PC-3 (cell line): ENCODE results near the gene UBAP2.

Experiments used
- CTCF ChIP-seq: fragments of 300-600 bp; sonication (generic); conservative IDR thresholded peaks from 2 replicates; pipeline ENCODE4 v1.5.1; 2017; ENCODE audit warnings: antibody characterized with exemption, low read depth, mild to moderate bottlenecking, low read length
- EZH2 ChIP-seq: fragments of 300-600 bp; sonication (generic); IDR thresholded peaks from one replicate; pipeline ENCODE4 v1.6.1; 2017; ENCODE audit warnings: antibody characterized with exemption, mild to moderate bottlenecking, low read length; ENCODE audit not compliant: unreplicated experiment
- EZH2phosphoT487 ChIP-seq: fragments of 300-600 bp; sonication (generic); IDR thresholded peaks from 2 replicates; pipeline ENCODE4 v1.6.1; 2018; ENCODE audit warnings: mild to moderate bottlenecking, antibody characterized with exemption, low read length, borderline replicate concordance

DNA sequence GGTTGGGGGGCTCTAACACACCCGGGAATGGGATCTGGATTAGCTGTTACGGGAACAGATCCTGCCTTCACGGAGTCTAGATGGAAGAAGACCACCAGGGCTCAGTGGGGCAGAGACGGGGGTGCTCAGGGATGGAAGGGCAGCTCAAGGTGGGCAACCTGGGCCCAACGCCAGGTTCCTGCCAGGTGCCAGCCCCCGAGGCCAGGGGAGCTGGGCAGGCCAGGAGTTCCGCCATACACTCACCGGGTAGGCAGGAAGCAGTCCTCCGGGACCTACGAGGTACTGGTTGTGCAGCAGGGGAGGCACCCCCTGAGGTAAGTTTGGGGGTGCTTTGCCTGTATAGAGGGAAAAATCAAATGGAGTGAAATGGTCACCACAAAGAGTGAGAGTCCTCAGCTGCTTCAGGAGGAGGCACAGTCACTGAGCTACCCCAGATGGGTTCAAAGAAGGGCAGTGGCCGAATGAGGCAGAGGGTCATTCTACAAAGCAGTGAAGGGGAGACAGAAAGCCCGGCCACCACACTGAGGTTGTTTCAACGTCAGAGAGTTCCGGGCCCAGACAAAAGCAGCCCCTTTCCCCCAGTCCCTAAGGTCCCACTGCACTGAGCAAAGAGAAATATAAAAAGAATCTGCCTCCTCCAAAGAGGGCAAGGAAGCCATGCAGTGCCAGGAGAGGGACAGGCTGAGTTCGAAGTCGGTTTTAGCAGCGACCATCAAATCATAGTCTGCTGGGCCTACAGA lies 121.8 kb downstream of the UBAP2 start:
- TF ChIP-seq CTCF (no peak), EZH2 (no peak), EZH2phosphoT487 (no peak)
